Stomach smooth muscle (tissue), 2 donors: Measurements from ENCODE around the gene COL26A1.
"Not testable (repeated sequence)": the region's sequence is repeated elsewhere in the genome, so short reads cannot be mapped to it uniquely, and the experiment has no call there.

Experiments
- H3K27ac ChIP-seq: one replicate; pipeline ENCODE4 v1.7.0; 2013; ENCODE audit warnings: mild to moderate bottlenecking, low read length, inconsistent platforms
- H3K27me3 ChIP-seq, 2 donors: one replicate each; pipeline ENCODE4 v1.7.0; 2013; ENCODE audit warnings: low read length in 2 of 2; ENCODE audit not compliant: insufficient read depth in 2 of 2, control insufficient read depth in 1 of 2
- H3K36me3 ChIP-seq, 2 donors: one replicate each; pipeline ENCODE4 v1.7.0; 2013; ENCODE audit warnings: low read length in 2 of 2; ENCODE audit not compliant: control insufficient read depth in 2 of 2, insufficient read depth in 2 of 2
- H3K4me1 ChIP-seq: one replicate; pipeline ENCODE4 v1.7.0; 2013; ENCODE audit warnings: low read length; ENCODE audit not compliant: control insufficient read depth, insufficient read depth
- H3K4me3 ChIP-seq, 2 donors: one replicate each; pipeline ENCODE4 v1.7.0; 2013; ENCODE audit warnings: low read length in 2 of 2
- H3K9ac ChIP-seq, 2 donors: one replicate each; pipeline ENCODE4 v1.7.0; 2013; ENCODE audit warnings: low read length in 2 of 2, mild to moderate bottlenecking in 1 of 2
- H3K9me3 ChIP-seq, 2 donors: one replicate each; pipeline ENCODE4 v1.7.0; 2013; ENCODE audit warnings: low read length in 2 of 2; ENCODE audit not compliant: control insufficient read depth in 2 of 2
- donor health status: healthy.
- donor health status: Pancreatic carcinoma.

The COL26A1 gene

GRCh38 chr7:101560856-101561255 lies 198.2 kb downstream of the COL26A1 start:
- H3K36me3 ChIP-seq, result no peaks in the 10 kb centered on the region
- no peak overlapping the region for H3K9ac ChIP-seq
- no peaks in the 10 kb centered on the region for H3K9me3 ChIP-seq
- no peak overlapping the region for H3K4me3 ChIP-seq
- H3K27me3 ChIP-seq, result peaks cover 17 to 18% of the 10 kb centered on the region in 2 donors
- no peaks in the 10 kb centered on the region for H3K4me1 ChIP-seq
- H3K27ac ChIP-seq, result no peak overlapping the region

- not testable (repeated sequence) for H3K9me3 ChIP-seq, H3K4me3 ChIP-seq, H3K9ac ChIP-seq, H3K27ac ChIP-seq, H3K36me3 ChIP-seq, H3K4me1 ChIP-seq
- peaks cover 18 to 21% of the 10 kb centered on the region in 2 donors for H3K27me3 ChIP-seq
These were observed 198.6 kb downstream of the COL26A1 start for GRCh38 chr7:101561293-101561692.

- H3K27ac ChIP-seq, result no peak overlapping the region
- peaks cover 0 to 4% of the 10 kb centered on the region in 2 donors for H3K9me3 ChIP-seq
- no peaks in the 10 kb centered on the region for H3K36me3 ChIP-seq
- no peak overlapping the region for H3K4me3 ChIP-seq
- no peaks in the 10 kb centered on the region for H3K4me1 ChIP-seq
- H3K27me3 ChIP-seq, result peaks cover 18 to 21% of the 10 kb centered on the region in 2 donors
- no peak overlapping the region for H3K9ac ChIP-seq
These were observed 200.0 kb downstream of the COL26A1 start for GRCh38 chr7:101562531-101563197.

- no peak overlapping the region for H3K27ac ChIP-seq
- peaks cover 0 to 4% of the 10 kb centered on the region in 2 donors for H3K9me3 ChIP-seq
- no peaks in the 10 kb centered on the region for H3K36me3 ChIP-seq
- H3K27me3 ChIP-seq, result peaks cover 18 to 21% of the 10 kb centered on the region in 2 donors
- H3K9ac ChIP-seq, result no peak overlapping the region
- H3K4me1 ChIP-seq, result no peaks in the 10 kb centered on the region
- H3K4me3 ChIP-seq, result no peak overlapping the region
These were observed 200.7 kb downstream of the COL26A1 start for GRCh38 chr7:101563198-101563901.

GRCh38 chr7:101563943-101564777 lies 201.5 kb downstream of the COL26A1 start:
- H3K27ac ChIP-seq, result no peak overlapping the region
- H3K4me3 ChIP-seq, result no peak overlapping the region
- H3K9me3 ChIP-seq, result peaks cover 0 to 7% of the 10 kb centered on the region in 2 donors
- no peaks in the 10 kb centered on the region for H3K4me1 ChIP-seq
- peaks cover 18 to 21% of the 10 kb centered on the region in 2 donors for H3K27me3 ChIP-seq
- H3K9ac ChIP-seq, result no peak overlapping the region
- no peaks in the 10 kb centered on the region for H3K36me3 ChIP-seq

GRCh38 chr7:101564778-101565211 lies 202.1 kb downstream of the COL26A1 start:
- no peaks in the 10 kb centered on the region for H3K4me1 ChIP-seq
- no peak overlapping the region for H3K27ac ChIP-seq
- H3K9ac ChIP-seq, result no peak overlapping the region
- no peak overlapping the region for H3K4me3 ChIP-seq
- H3K36me3 ChIP-seq, result no peaks in the 10 kb centered on the region
- peaks cover 0 to 7% of the 10 kb centered on the region in 2 donors for H3K9me3 ChIP-seq
- peaks cover 18 to 21% of the 10 kb centered on the region in 2 donors for H3K27me3 ChIP-seq

GRCh38 chr7:101565601-101566209 lies 203.0 kb downstream of the COL26A1 start:
- no peaks in the 10 kb centered on the region for H3K36me3 ChIP-seq
- no peak overlapping the region for H3K4me3 ChIP-seq
- no peaks in the 10 kb centered on the region for H3K4me1 ChIP-seq
- H3K9me3 ChIP-seq, result peaks cover 0 to 7% of the 10 kb centered on the region in 2 donors
- no peak overlapping the region for H3K9ac ChIP-seq
- no peak overlapping the region for H3K27ac ChIP-seq
- H3K27me3 ChIP-seq, result peaks cover 18 to 21% of the 10 kb centered on the region in 2 donors

- Histone ChIP-seq H3K9me3 (peaks cover 0 to 11% of the 10 kb centered on the region in 2 donors), H3K4me1 (no peaks in the 10 kb centered on the region), H3K9ac (no peak overlapping the region), H3K4me3 (no peak overlapping the region), H3K27me3 (peaks cover 15 to 18% of the 10 kb centered on the region in 2 donors), H3K36me3 (no peaks in the 10 kb centered on the region), H3K27ac (no peak overlapping the region)
These were observed 204.6 kb downstream of the COL26A1 start for GRCh38 chr7:101567230-101567629.

- H3K27ac ChIP-seq, result no peak overlapping the region
These were observed 209.5 kb downstream of the COL26A1 start for GRCh38 chr7:101572156-101572555.

GRCh38 chr7:101575168-101575567 lies 212.5 kb downstream of the COL26A1 start:
- no peaks in the 10 kb centered on the region for H3K4me1 ChIP-seq
- no peaks in the 10 kb centered on the region for H3K36me3 ChIP-seq
- no peak overlapping the region for H3K4me3 ChIP-seq
- peaks cover 0 to 2% of the 10 kb centered on the region in 2 donors for H3K27me3 ChIP-seq
- no peak overlapping the region for H3K27ac ChIP-seq
- H3K9me3 ChIP-seq, result peaks cover 3 to 10% of the 10 kb centered on the region in 2 donors
- no peak overlapping the region for H3K9ac ChIP-seq

More at GRCh38 chr7:101572156-101572555, 209.5 kb downstream of the COL26A1 start:
- Histone ChIP-seq H3K27me3 (peaks cover 0 to 2% of the 10 kb centered on the region in 2 donors), H3K9me3 (peaks cover 3 to 13% of the 10 kb centered on the region in 2 donors), H3K4me3 (no peak overlapping the region), H3K9ac (no peak overlapping the region), H3K4me1 (no peaks in the 10 kb centered on the region), H3K36me3 (no peaks in the 10 kb centered on the region)
